Prostate gland (tissue), 2 donors: ENCODE results near the gene PPAN.

Experiments used
- POLR2A ChIP-seq: fragments of 450-650 bp; IDR thresholded peaks from one replicate; pipeline ENCODE4 v1.6.1; 2016; ENCODE audit warnings: antibody characterized with exemption, mild to moderate bottlenecking
- POLR2AphosphoS5 ChIP-seq: sonication (generic); formaldehyde crosslinking; IDR thresholded peaks from one replicate; pipeline ENCODE4 v1.6.1; 2017; ENCODE audit warnings: antibody characterized with exemption
- TF ChIP-seq, protein P1 (sequence below), 4 experiments: fragments of 200-600 bp in 2 of 4; fragments of 450-650 bp in 2 of 4; sonication (generic) in 2 of 4; IDR thresholded peaks; 1 replicate in 3 of 4; 2 replicates in 1 of 4; pipeline ENCODE4 v1.5.1; 2016 to 2019; ENCODE audit warnings: antibody characterized with exemption in 4 of 4, mild to moderate bottlenecking in 2 of 4, moderate library complexity in 2 of 4

DNA sequence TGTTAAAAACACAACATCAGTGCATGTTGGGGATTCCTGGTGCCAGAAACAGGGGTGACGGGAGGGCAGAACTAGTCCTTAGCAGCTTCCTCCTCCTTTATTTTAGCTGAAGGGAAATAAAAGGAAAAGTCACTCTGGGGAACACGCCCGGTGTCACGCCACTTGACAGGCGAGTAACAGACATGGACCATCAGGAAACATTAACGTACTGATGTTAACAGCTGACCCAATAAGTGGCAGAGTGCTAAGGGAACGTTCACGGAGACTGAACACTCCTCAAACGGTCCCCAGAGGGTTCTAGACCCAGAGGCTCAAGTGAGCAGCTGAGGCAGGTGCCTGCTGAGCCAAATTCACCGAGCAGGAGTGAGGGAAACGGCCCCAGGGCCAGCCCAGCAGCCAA, 27.4 kb downstream of the PPAN start:
- TF ChIP-seq POLR2AphosphoS5 (no peak), POLR2A (no peak)
- TF ChIP-seq, protein P1, sequence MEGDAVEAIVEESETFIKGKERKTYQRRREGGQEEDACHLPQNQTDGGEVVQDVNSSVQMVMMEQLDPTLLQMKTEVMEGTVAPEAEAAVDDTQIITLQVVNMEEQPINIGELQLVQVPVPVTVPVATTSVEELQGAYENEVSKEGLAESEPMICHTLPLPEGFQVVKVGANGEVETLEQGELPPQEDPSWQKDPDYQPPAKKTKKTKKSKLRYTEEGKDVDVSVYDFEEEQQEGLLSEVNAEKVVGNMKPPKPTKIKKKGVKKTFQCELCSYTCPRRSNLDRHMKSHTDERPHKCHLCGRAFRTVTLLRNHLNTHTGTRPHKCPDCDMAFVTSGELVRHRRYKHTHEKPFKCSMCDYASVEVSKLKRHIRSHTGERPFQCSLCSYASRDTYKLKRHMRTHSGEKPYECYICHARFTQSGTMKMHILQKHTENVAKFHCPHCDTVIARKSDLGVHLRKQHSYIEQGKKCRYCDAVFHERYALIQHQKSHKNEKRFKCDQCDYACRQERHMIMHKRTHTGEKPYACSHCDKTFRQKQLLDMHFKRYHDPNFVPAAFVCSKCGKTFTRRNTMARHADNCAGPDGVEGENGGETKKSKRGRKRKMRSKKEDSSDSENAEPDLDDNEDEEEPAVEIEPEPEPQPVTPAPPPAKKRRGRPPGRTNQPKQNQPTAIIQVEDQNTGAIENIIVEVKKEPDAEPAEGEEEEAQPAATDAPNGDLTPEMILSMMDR (IDR thresholded peaks at IDR 0.05) = no peak
